IPS-20b (cell line): ENCODE measurements around the gene MRPL16.

Experiments used
- H3K27ac ChIP-seq: one replicate; pipeline ENCODE4 v1.5.1; 2013; ENCODE audit warnings: low read length
- H3K27me3 ChIP-seq: 2 replicates; pipeline ENCODE4 v1.6.1; 2013; ENCODE audit warnings: mild to moderate bottlenecking, low read length, inconsistent platforms; ENCODE audit not compliant: insufficient read depth
- H3K36me3 ChIP-seq: 2 replicates; pipeline ENCODE4 v1.6.1; 2013; ENCODE audit warnings: low read depth, mild to moderate bottlenecking, inconsistent platforms, low read length, moderate library complexity; ENCODE audit not compliant: insufficient read depth
- H3K4me1 ChIP-seq: 2 replicates; pipeline ENCODE4 v1.6.1; 2013; ENCODE audit warnings: mild to moderate bottlenecking, control low read depth, inconsistent platforms, low read length, moderate library complexity; ENCODE audit not compliant: insufficient read depth
- H3K4me3 ChIP-seq: 2 replicates; pipeline ENCODE4 v1.5.1; 2013; ENCODE audit warnings: mild to moderate bottlenecking, low read length, inconsistent platforms
- H3K9ac ChIP-seq: 2 replicates; pipeline ENCODE4 v1.6.1; 2013; ENCODE audit warnings: low read depth, mild to moderate bottlenecking, inconsistent platforms, low read length, moderate library complexity
- H3K9me3 ChIP-seq: 2 replicates; pipeline ENCODE4 v1.6.1; 2013; ENCODE audit warnings: mild to moderate bottlenecking, low read depth, low read length, inconsistent platforms; ENCODE audit not compliant: insufficient read depth

MRPL16 gene

DNA sequence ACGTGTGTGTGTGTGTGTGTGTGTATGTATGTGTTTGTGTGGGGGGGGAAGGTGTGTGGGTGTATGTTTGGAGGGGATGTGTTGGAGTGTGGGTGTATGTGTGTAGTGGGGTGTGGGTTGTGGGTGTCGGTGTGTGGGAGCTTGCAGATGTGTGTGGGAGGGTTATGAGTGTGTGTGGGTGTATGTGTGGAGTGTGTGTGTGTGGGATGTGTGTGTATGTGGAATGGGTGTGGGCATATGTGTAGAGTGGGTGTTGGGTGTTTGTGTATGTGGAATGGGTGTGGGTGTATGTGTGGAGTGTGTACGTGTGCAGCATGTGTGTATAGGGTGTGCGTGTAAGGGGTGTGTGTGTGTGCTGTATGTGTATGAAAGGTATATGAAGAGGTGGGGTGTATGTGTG is 40.8 kb downstream of the MRPL16 start:
- no peak overlapping the region for H3K9ac ChIP-seq
- no peaks in the 10 kb centered on the region for H3K4me1 ChIP-seq
- H3K9me3 ChIP-seq = no peaks in the 10 kb centered on the region
- H3K4me3 ChIP-seq = no peak overlapping the region
- H3K27ac ChIP-seq = no peak overlapping the region
- H3K36me3 ChIP-seq = peaks cover 19% of the 10 kb centered on the region
- H3K27me3 ChIP-seq = no peaks in the 10 kb centered on the region

DNA sequence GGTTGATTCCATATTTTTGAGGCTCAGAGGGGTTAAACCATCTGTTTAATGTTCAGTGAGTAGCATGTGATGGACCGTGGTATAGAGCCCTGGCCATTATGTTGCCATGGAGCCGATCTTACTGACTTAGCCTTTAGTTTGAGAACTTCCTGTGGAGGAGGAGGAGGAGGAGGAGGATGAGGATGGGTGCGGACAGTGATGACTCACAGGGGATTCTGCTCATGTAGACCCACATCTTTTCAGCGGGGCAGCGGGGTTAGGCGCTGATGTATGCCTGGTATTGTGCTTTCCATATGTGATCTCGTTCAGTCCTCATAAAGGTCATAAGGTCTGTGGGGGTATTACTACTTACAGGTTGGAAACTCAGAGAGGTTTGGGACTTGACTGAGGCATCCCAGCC is 41.5 kb downstream of the MRPL16 start:
- Histone ChIP-seq H3K27ac (no peak overlapping the region), H3K4me1 (no peaks in the 10 kb centered on the region)

DNA sequence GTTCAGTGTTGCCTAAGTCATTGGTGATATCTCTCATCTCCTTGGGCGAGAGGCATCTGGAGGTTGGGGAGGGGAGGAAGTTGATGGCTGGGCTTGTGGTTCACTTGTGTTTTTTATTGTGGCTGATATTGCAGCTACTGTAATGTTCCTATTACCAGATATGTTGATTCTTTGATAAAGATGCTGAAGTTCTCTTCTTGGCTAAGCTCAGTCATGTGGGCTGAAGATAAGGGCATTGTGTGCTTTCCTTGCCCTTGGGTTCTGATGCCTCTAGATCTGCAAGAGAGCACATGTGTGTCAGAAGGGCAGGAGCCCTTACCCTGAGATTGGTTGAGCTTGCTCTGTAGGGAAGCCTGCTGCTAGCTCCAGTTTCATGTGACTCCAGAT is 43.4 kb downstream of the MRPL16 start:
- Histone ChIP-seq H3K4me1 (no peaks in the 10 kb centered on the region), H3K9me3 (no peaks in the 10 kb centered on the region), H3K4me3 (no peak overlapping the region), H3K27ac (no peak overlapping the region), H3K36me3 (no peaks in the 10 kb centered on the region; the same call in 1 of the 2 replicates), H3K9ac (no peak overlapping the region), H3K27me3 (no peaks in the 10 kb centered on the region)

More for the DNA sequence above, 41.5 kb downstream of the MRPL16 start:
- H3K9me3 ChIP-seq = no peaks in the 10 kb centered on the region
- no peak overlapping the region for H3K9ac ChIP-seq
- H3K4me3 ChIP-seq = no peak overlapping the region
- no peaks in the 10 kb centered on the region for H3K27me3 ChIP-seq
- H3K36me3 ChIP-seq = peaks cover 13% of the 10 kb centered on the region

DNA sequence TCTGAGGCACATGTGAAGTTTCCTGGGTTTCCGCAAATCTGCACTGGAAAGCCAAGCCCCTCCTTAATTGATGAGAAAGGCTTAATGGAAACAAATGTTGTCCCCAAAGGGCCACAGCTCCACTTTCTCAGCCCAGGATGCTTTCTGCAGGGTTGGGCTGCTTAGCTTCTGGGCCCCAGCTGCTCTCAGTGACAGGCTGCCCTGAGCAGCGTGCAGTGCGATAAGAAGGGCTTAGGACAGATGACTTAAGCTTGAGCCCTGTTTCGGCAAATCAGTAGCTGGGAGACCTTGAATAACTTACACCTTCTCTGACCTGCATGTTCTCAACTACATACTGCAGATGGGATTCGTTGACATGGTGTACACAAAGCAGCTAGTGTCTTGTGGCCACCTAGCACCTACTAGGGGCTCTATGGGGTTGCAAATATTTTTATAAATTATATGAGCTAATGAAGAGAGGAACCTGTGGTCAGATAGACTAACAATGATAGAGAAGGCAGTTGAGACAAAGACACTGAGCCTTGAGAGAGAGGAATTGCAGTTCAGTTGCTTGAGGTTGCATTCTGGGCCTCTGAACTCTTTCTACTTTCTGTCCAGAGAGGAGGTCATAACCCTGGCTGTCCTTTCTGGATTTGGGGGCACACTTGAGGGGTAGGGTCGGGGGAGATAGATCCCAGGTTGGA is 43.9 kb downstream of the MRPL16 start:
- Histone ChIP-seq H3K9me3 (no peaks in the 10 kb centered on the region), H3K4me3 (no peak overlapping the region), H3K36me3 (no peaks in the 10 kb centered on the region; the same call in 1 of the 2 replicates), H3K27ac (no peak overlapping the region), H3K27me3 (no peaks in the 10 kb centered on the region), H3K9ac (no peak overlapping the region), H3K4me1 (no peaks in the 10 kb centered on the region)

DNA sequence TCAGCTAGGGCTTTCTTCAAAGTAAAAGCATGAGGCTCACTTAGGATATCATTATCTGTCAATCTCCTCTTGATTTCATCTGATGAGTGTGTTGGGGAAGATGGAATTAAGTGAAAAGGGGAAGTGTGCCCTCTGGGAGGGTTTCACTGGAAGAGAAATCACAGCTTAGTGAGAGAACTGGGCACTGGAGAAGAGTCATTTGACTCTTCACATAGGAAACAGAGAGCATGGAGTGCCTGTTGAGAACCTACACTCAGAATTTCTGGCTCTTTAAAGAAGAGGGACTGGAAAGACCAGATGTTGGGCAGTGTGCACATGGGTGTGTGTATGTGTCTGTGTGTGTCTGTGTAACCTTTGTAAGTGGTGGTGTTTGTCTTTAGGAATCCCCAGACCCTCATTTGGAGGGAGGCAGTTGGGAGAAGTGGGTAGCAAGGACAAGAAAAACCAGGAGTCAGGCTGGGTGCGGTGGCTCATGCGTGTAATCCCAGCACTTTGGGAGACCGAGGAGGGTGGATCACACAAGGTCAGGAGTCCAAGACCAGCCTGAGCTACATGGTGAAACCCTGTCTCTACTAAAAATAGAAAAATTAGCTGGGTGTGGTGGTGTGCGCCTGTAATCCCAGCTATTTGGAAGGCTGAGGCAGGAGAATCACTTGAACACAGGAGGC is 45.4 kb downstream of the MRPL16 start:
- H3K27ac ChIP-seq = no peak overlapping the region
- H3K36me3 ChIP-seq = no peaks in the 10 kb centered on the region; the same call in 1 of the 2 replicates
- H3K27me3 ChIP-seq = no peaks in the 10 kb centered on the region
- H3K4me1 ChIP-seq = no peaks in the 10 kb centered on the region
- H3K9me3 ChIP-seq = no peaks in the 10 kb centered on the region
- no peak overlapping the region for H3K4me3 ChIP-seq
- no peak overlapping the region for H3K9ac ChIP-seq

DNA sequence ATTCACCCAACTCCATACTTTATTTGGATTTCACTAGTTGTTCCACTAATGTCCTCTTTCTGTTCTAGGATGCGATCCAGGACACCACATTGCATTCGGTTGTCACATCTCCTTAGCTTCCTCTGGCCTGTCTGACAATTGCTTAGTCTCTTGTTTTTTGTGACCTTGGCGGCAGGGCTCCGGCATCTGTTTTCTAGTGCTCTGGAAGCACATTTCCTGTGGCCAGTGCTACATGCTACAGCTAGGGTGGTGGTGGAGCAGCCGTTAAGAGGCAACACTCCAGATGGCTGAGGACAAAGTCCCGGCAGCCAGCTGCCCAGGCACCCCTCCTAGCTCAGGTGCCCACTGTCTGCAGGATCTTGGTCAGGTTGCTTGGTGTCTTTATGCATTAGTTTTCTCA is 48.6 kb downstream of the MRPL16 start:
- no peak overlapping the region for H3K4me3 ChIP-seq
- no peaks in the 10 kb centered on the region; the same call in 1 of the 2 replicates for H3K36me3 ChIP-seq
- peaks cover 3% of the 10 kb centered on the region; the same call in 1 of the 2 replicates for H3K4me1 ChIP-seq
- no peak overlapping the region for H3K27ac ChIP-seq
- no peak overlapping the region for H3K9ac ChIP-seq
- H3K27me3 ChIP-seq = no peaks in the 10 kb centered on the region
- H3K9me3 ChIP-seq = no peaks in the 10 kb centered on the region

DNA sequence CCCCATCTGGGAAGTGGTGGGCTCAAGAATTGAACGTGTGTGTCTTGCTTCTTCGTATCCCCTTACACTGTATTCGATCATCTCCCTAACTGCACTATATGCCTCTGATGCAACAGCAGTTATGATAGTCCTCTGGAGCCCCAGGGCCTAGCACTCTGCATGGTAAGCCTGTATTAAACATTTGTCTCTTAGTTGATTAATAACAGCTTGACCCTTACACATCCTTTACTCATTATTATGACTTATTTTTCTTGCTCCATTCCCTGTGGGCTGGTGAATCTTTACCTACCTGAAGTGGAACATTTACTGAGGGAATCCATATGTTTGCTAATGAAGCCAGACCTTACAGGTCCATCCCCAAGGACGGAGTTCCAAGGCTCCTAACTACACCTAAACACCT is 49.8 kb downstream of the MRPL16 start:
- H3K27me3 ChIP-seq = no peaks in the 10 kb centered on the region
- no peak overlapping the region for H3K9ac ChIP-seq
- H3K9me3 ChIP-seq = no peaks in the 10 kb centered on the region
- no peak overlapping the region for H3K27ac ChIP-seq
- peaks cover 12% of the 10 kb centered on the region; the same call in 1 of the 2 replicates for H3K4me1 ChIP-seq
- H3K36me3 ChIP-seq = no peaks in the 10 kb centered on the region; the same call in 1 of the 2 replicates
- H3K4me3 ChIP-seq = no peak overlapping the region

DNA sequence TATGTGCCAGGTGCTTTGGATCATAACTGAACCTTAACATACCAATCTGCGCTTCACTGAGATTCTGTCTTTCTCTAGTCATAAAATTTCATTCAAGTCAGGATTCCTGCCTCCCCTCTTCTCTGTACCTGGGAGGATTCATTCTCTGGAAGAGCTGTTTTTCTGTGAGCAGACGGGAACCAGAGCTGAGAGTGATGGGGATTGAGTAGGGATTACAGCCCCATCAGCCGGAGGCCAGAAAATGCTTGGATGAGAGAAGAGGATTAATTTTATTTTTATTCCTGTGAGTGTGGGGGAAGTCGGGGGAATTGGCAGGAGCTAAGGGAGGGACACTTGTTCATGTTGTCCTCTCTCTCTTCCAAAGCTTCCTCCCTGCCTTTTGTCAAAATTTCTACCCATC is 50.7 kb downstream of the MRPL16 start:
- Histone ChIP-seq H3K27ac (no peak overlapping the region), H3K4me1 (peaks cover 12% of the 10 kb centered on the region; the same call in 1 of the 2 replicates), H3K9me3 (no peaks in the 10 kb centered on the region), H3K36me3 (no peaks in the 10 kb centered on the region; the same call in 1 of the 2 replicates), H3K4me3 (no peak overlapping the region), H3K27me3 (no peaks in the 10 kb centered on the region), H3K9ac (no peak overlapping the region)

DNA sequence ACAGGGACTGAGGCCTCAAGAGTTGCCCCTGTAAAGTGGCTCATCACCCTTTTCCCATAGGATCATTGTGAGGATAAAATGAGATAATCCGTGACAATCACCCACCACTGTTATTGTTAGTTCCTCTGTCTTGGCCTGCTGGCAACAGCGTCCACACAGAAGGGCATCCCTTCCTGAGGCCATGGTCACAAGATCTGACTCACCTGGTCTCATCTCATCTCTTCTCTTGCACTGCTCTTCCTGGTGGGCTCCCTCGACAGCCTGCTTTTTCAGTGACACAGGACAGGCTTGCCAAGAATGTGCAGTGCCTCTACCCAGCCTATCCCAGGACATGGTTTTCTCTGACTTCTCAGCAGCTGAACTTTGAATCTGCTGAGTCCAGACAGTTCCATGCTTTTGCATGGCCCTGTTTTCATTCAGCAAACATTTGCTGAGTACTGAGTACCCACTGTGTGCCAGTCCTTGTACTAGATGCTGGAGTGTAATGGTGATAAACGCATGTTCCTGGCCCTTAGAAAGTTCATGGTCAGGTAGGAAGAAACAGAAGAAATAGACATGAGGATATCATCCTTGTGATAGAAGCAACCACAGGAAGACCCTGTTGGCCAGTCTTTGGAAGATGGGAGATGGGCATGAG is 52.1 kb downstream of the MRPL16 start:
- H3K27ac ChIP-seq = no peak overlapping the region
- H3K4me3 ChIP-seq = no peak overlapping the region
- no peaks in the 10 kb centered on the region; the same call in 1 of the 2 replicates for H3K36me3 ChIP-seq
- peaks cover 8% of the 10 kb centered on the region; the same call in 1 of the 2 replicates for H3K27me3 ChIP-seq
- H3K9ac ChIP-seq = no peak overlapping the region
- H3K4me1 ChIP-seq = peaks cover 12% of the 10 kb centered on the region; the same call in 1 of the 2 replicates
- no peaks in the 10 kb centered on the region for H3K9me3 ChIP-seq

DNA sequence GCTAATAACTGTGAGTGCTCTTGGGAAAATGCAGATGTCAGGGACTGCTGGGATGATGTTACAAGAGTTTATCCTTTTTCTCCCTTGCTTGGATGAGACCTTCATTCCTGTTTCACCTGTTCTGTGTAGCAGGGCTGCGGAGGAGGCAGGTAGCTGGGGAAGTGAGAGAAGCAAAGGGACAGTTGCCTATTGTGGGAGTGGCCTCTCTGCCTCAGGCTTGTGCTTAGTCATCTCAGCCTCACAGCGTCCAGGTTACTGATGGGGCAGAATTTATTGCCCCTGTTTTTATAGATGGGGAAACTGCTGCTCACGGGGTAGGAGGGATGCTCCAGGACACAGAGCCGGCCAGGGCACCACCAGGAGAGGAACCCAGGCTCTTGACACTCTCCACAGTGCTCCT is 53.7 kb downstream of the MRPL16 start:
- Histone ChIP-seq H3K4me1 (peaks cover 12% of the 10 kb centered on the region; the same call in 1 of the 2 replicates), H3K36me3 (no peaks in the 10 kb centered on the region), H3K9ac (no peak overlapping the region; the same call in 1 of the 2 replicates), H3K27ac (no peak overlapping the region), H3K27me3 (peaks cover 8% of the 10 kb centered on the region; the same call in 1 of the 2 replicates), H3K9me3 (no peaks in the 10 kb centered on the region), H3K4me3 (peak overlapping the region; percentile 87)

DNA sequence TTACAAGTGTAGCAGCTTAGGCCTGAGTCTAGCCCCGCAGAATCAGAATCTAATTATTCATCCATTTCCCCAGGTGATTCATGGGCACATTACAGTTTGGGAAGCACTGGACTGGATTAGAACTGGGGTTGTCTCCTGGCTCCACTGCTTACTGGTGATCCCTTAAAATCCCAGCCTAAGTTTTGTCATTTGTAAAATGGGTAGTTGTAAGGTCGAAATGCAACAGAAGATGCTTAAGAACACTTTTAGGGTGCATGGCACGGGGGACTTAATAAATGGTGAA is 54.1 kb downstream of the MRPL16 start:
- Histone ChIP-seq H3K4me3 (peak overlapping the region; percentile 87), H3K9me3 (no peaks in the 10 kb centered on the region), H3K4me1 (peaks cover 12% of the 10 kb centered on the region; the same call in 1 of the 2 replicates), H3K9ac (peak overlapping the region; percentile 85; the same call in 1 of the 2 replicates), H3K27me3 (peaks cover 8% of the 10 kb centered on the region; the same call in 1 of the 2 replicates), H3K36me3 (no peaks in the 10 kb centered on the region), H3K27ac (no peak overlapping the region)
